CD4-positive, alpha-beta T cell treated with Interleukin-6 for 4 hours (primary cell): ENCODE results near the gene TRMT1.

Experiments
- DNase-seq: peaks from one replicate; pipeline ENCODE4 v3.0.0-alpha.2; 2020; ENCODE audit warnings: mixed read lengths

TRMT1 gene

GRCh38 chr19:13150187-13150930, 33.8 kb upstream of the TRMT1 start, which contains the start of the genes IER2 and STX10:
IER2 (plus strand) TSS chr19:13150411; CDS start chr19:13153187, 2,776 bp downstream.
STX10 (minus strand) TSS chr19:13150375; CDS start chr19:13150173, 202 bp downstream.
- DNase-seq, result peak; percentile 94

GRCh38 chr19:13149628-13150186, 33.2 kb upstream of the TRMT1 start:
- peak; percentile 40 for DNase-seq

GRCh38 chr19:13149173-13149627, 32.7 kb upstream of the TRMT1 start:
- DNase-seq, result peak; percentile 15

GRCh38 chr19:13146763-13147563, 30.4 kb upstream of the TRMT1 start:
- DNase-seq, result no peak

GRCh38 chr19:13139633-13140311, 23.2 kb upstream of the TRMT1 start:
- DNase-seq, result no peak

GRCh38 chr19:13138916-13139198, 22.3 kb upstream of the TRMT1 start:
- no peak for DNase-seq

GRCh38 chr19:13138171-13138915, 21.8 kb upstream of the TRMT1 start:
- no peak for DNase-seq

- no peak for DNase-seq
These were observed 20.8 kb upstream of the TRMT1 start for GRCh38 chr19:13137290-13137794.

GRCh38 chr19:13135068-13136062, 18.8 kb upstream of the TRMT1 start:
- no peak for DNase-seq

- no peak for DNase-seq
These were observed 18.1 kb upstream of the TRMT1 start for GRCh38 chr19:13134626-13135025.

- no peak for DNase-seq
These were observed 16.8 kb upstream of the TRMT1 start for GRCh38 chr19:13133241-13133870.

- DNase-seq, result peak; percentile 41
These were observed 16.1 kb upstream of the TRMT1 start for GRCh38 chr19:13132471-13133180.

- no peak for DNase-seq
These were observed 14.4 kb upstream of the TRMT1 start for GRCh38 chr19:13130886-13131490.

GRCh38 chr19:13129384-13129783, 12.8 kb upstream of the TRMT1 start:
- no peak for DNase-seq

GRCh38 chr19:13128583-13128982, 12.0 kb upstream of the TRMT1 start:
- DNase-seq, result no peak

- no peak for DNase-seq
These were observed 11.5 kb upstream of the TRMT1 start for GRCh38 chr19:13127811-13128575.

- no peak for DNase-seq
These were observed 10.5 kb upstream of the TRMT1 start for GRCh38 chr19:13127051-13127450.
